NK-92 treated with Interleukin-12 subunit alpha and Interleukin-12 subunit beta, amount 100 ng/mL, for 24 hours (cell line): ENCODE measurements around the gene COL5A2.

ENCODE experiments used
- DNase-seq: peaks from one replicate; lab custom pipeline; 2025; lab: John Stamatoyannopoulos, UW

Gene COL5A2

DNA sequence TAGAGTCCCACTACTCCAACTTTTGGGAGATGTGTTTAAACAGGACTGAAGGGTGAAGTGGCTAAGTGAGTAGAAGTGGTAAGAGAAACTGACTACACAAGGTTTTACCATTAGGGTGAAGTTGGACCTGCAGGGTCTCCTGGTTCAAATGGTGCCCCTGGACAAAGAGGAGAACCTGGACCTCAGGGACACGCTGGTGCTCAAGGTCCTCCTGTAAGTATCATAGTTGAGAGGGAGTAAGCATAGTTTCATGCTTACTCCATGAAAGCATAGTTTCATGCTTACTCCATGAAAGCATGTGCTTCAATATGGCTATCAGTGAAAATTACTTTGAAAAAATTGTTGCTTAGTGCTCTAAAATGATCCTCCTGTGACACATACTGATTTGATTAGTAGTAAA, 186.3 kb downstream of the COL5A2 start:
- DNase-seq, result no peak

DNA sequence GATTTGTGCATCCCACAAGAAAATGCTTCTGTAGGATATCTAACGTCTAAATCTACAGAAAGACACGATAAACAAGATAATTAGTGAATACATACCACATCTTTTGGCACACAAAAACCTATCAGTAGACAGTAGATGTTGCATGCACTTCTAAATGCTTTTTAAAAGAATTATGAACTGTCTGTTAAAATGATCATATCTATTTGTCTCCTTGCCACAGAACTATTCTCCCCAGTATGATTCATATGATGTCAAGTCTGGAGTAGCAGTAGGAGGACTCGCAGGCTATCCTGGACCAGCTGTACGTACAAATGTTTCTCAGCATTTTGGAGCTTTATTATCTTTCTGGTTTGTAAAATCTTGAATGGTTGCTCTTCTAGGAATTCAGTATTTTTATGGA, 192.7 kb downstream of the COL5A2 start:
- no peak for DNase-seq

DNA sequence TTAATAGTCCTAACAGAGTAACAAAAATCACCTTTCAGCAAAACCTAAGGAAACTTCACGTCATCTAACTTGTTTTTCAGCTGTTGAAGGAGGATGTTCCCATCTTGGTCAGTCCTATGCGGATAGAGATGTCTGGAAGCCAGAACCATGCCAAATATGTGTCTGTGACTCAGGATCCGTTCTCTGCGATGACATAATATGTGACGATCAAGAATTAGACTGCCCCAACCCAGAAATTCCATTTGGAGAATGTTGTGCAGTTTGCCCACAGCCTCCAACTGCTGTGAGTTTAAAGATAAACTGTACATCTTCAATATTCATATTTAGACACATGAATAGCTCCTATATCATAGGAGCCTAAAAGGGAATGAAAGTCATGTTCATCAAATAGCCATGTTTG, 194.9 kb downstream of the COL5A2 start:
- no peak for DNase-seq

DNA sequence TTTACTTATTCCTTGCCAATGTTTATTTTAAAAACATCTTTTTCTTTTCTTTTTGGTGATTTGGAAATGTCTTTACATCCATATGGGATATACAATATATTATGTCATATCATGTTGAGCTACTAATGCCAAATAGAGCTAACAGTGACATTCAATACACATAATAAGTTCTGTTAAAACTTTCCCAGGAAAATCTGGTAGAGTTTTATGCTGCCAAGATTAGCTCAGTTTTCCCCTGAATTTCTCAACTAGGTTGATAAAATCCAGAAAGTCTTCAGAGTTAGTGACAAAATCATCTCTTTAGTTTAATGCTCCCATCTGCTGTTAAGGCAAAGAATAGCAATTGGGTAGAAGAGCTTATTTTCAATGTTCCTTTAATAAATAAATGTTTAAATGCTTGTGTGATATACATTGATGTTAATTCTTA, 195.5 kb downstream of the COL5A2 start:
- DNase-seq, result no peak

DNA sequence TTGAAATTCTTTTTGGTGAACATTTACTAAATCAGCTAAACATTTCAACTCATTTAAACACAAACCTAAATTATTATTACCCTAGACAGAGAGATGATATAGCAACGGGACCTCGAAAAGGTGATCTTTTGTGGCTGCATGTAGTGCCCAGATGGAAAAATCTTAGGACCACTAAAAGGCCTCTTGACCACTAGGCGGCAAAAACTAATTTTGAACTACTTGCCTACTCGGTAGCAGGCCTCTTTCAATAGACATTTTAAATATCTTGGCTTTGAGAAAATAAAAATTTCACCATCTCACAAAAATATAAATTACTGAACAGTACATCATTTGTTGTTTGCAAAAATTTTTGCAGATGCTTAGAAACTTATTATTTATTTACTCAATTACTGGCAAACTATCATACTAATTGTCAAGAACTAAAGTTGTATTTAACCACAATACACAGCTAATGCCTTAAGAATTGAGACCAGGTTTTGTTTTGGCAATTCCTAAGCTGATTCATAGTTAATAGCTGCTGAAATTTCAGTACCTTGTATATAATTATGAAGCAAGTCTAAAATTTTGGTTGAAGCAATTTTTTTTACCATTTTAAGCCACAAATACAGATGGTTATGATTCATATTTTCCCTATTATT, 196.0 kb downstream of the COL5A2 start:
- no peak for DNase-seq
